ENCODE data around the gene TMEM59. TPM values are rescaled to one million over a fixed set of nuclear protein-coding genes. Genes with fewer than 3 reads are reported as not detected.
"Not testable (repeated sequence)": the region's sequence is repeated elsewhere in the genome, so short reads cannot be mapped to it uniquely, and the experiment has no call there.

Gene TMEM59
- total RNA-seq, 1 donor from 2014 or later: 103 TPM

DNA sequence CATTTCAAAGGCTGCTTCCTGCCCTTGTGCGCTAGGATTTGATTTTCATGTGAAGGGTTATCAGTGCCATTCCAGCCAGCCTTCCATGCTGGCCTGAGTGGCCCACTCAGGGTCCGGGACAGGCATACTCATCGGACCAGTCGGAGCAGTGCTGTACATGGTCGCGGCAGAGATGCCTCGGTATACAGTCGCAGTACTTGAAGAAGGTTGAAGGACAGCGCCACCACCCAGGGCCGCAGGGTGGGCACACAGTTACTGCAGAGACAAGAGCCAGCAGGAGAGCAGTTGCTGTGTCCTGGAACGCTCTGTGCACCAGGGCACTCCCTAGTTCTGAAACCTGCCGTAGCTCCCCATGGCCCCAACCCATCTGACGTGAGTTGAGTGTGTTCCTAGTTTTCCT lies 44.1 kb downstream of the TMEM59 start:
- Mint-ChIP-seq H3K4me1 (no peaks in the 10 kb centered on the region), H3K27ac (ENCODE audit: unreplicated experiment) (no peak overlapping the region), H3K36me3 (ENCODE audit: low read depth) (no peaks in the 10 kb centered on the region), H3K4me3 (no peak overlapping the region), H3K9me3 (no peaks in the 10 kb centered on the region), H3K27me3 (ENCODE audit: low read depth) (peaks cover 21% of the 10 kb centered on the region)
- TF ChIP-seq, protein P1, sequence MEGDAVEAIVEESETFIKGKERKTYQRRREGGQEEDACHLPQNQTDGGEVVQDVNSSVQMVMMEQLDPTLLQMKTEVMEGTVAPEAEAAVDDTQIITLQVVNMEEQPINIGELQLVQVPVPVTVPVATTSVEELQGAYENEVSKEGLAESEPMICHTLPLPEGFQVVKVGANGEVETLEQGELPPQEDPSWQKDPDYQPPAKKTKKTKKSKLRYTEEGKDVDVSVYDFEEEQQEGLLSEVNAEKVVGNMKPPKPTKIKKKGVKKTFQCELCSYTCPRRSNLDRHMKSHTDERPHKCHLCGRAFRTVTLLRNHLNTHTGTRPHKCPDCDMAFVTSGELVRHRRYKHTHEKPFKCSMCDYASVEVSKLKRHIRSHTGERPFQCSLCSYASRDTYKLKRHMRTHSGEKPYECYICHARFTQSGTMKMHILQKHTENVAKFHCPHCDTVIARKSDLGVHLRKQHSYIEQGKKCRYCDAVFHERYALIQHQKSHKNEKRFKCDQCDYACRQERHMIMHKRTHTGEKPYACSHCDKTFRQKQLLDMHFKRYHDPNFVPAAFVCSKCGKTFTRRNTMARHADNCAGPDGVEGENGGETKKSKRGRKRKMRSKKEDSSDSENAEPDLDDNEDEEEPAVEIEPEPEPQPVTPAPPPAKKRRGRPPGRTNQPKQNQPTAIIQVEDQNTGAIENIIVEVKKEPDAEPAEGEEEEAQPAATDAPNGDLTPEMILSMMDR (conservative IDR thresholded peaks at IDR 0.05): no peak
- no peak for DNase-seq (ENCODE audit: low read depth, low spot score)

- Mint-ChIP-seq H3K4me1 (no peaks in the 10 kb centered on the region), H3K36me3 (ENCODE audit: low read depth) (no peaks in the 10 kb centered on the region), H3K9me3 (peaks cover 2% of the 10 kb centered on the region), H3K27me3 (ENCODE audit: low read depth) (peaks cover 19% of the 10 kb centered on the region), H3K27ac (ENCODE audit: unreplicated experiment) (no peak overlapping the region), H3K4me3 (no peak overlapping the region)
- TF ChIP-seq, protein P1 (conservative IDR thresholded peaks at IDR 0.05): no peak
- no peak for DNase-seq (ENCODE audit: low read depth, low spot score)
These were observed 45.4 kb downstream of the TMEM59 start for GRCh38 chr1:54007613-54008012.

- DNase-seq (ENCODE audit: low read depth, low spot score): no peak
- Mint-ChIP-seq H3K27ac (ENCODE audit: unreplicated experiment) (no peak overlapping the region), H3K36me3 (ENCODE audit: low read depth) (no peaks in the 10 kb centered on the region), H3K9me3 (peaks cover 2% of the 10 kb centered on the region), H3K27me3 (ENCODE audit: low read depth) (peaks cover 14% of the 10 kb centered on the region), H3K4me1 (no peaks in the 10 kb centered on the region), H3K4me3 (no peak overlapping the region)
- TF ChIP-seq, protein P1 (conservative IDR thresholded peaks at IDR 0.05): no peak
These were observed 46.5 kb downstream of the TMEM59 start for GRCh38 chr1:54006508-54006907.

DNA sequence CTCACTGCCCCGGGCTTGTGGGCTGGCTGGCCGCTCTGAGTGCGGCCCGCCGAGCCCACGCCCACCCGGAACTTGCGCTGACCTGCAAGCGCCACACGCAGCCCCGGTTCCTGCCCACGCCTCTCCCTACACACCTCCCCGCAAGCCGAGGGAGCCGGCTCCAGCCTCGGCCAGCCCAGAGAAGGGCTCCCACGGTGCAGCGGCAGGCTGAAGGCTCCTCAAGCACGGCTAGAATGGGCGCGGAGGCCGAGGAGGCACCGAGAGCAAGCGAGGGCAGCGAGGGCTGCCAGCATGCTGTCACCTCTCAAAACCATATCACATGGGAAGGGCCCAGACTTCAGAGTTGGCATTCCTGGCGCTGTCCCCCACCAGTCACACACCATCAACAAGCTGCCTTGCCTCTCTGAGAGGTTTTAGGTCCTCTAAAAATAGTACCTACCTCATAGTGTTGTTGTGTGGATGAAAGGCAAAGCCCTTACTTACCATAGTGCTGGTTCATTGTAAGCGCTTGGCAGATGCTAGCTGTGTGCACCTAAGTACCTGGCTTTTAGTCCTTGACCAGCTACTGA lies 48.4 kb downstream of the TMEM59 start:
- peaks cover 2% of the 10 kb centered on the region for H3K9me3 Mint-ChIP-seq
- DNase-seq (ENCODE audit: low read depth, low spot score): no peak
- H3K4me3 Mint-ChIP-seq: no peak overlapping the region
- H3K27ac Mint-ChIP-seq (ENCODE audit: unreplicated experiment): no peak overlapping the region
- TF ChIP-seq, protein P1 (conservative IDR thresholded peaks at IDR 0.05): no peak
- H3K4me1 Mint-ChIP-seq: no peaks in the 10 kb centered on the region
- H3K27me3 Mint-ChIP-seq (ENCODE audit: low read depth): peaks cover 13% of the 10 kb centered on the region
- H3K36me3 Mint-ChIP-seq (ENCODE audit: low read depth): no peaks in the 10 kb centered on the region

GRCh38 chr1:54003750-54004480 lies 49.1 kb downstream of the TMEM59 start:
- H3K27ac Mint-ChIP-seq (ENCODE audit: unreplicated experiment): not testable (repeated sequence)

DNA sequence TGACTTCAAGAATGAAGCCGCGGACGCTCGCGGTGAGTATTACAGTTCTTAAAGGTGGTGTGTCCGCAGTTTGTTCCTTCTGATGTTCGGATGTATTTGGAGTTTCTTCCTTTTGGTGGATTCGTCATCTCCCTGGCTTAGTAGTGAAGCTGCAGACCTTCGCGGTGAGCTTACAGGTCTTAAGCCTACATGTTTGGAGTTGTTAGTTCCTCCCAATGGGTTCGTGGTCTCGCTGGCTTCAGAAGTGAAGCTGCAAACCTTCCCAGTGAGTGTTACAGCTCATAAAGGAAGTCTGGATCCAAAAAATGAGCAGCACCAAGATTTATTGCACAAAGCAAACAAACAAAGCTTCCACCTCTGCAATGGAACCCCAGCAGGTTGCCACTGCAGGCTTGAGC lies 49.8 kb downstream of the TMEM59 start:
- Mint-ChIP-seq H3K27ac (ENCODE audit: unreplicated experiment) (no peak overlapping the region), H3K36me3 (ENCODE audit: low read depth) (no peaks in the 10 kb centered on the region), H3K4me3 (no peak overlapping the region), H3K9me3 (peaks cover 2% of the 10 kb centered on the region), H3K4me1 (no peaks in the 10 kb centered on the region), H3K27me3 (ENCODE audit: low read depth) (peaks cover 13% of the 10 kb centered on the region)
- no peak for DNase-seq (ENCODE audit: low read depth, low spot score)
- TF ChIP-seq, protein P1 (conservative IDR thresholded peaks at IDR 0.05): no peak

More at GRCh38 chr1:54003750-54004480, 49.1 kb downstream of the TMEM59 start:
- not testable (repeated sequence) for DNase-seq (ENCODE audit: low read depth, low spot score); H3K4me1 Mint-ChIP-seq; H3K9me3 Mint-ChIP-seq; H3K36me3 Mint-ChIP-seq (ENCODE audit: low read depth); H3K4me3 Mint-ChIP-seq
- H3K27me3 Mint-ChIP-seq (ENCODE audit: low read depth): peaks cover 13% of the 10 kb centered on the region

Data from neural crest cell (in vitro differentiated cells).